Neural progenitor cell (in vitro differentiated cells): ENCODE results near the gene STRA8. TPM values are rescaled to one million over a fixed set of nuclear protein-coding genes. Genes with fewer than 3 reads are reported as not detected.

ENCODE experiments used
- DNase-seq: peaks from one replicate; pipeline ENCODE4 v3.0.0-alpha.2; 2016; ENCODE audit warnings: low spot score
- H2AFZ ChIP-seq: fragments of 200-600 bp; sonication (generic); replicated peaks from 2 replicates; pipeline ENCODE4 v1.6.1; 2016; ENCODE audit warnings: antibody characterized with exemption
- H3F3A ChIP-seq: fragments of 200-600 bp; sonication (generic); 2 replicates; pipeline ENCODE4 v1.6.1; 2016; ENCODE audit warnings: antibody characterized with exemption, low read depth
- H3K27ac ChIP-seq: fragments of 200-600 bp; sonication (generic); 2 replicates; pipeline ENCODE4 v1.5.1; 2016; ENCODE audit warnings: mild to moderate bottlenecking
- H3K27me3 ChIP-seq: fragments of 200-600 bp; sonication (generic); 2 replicates; pipeline ENCODE4 v1.6.1; 2016; ENCODE audit warnings: mild to moderate bottlenecking, moderate library complexity
- H3K36me3 ChIP-seq: fragments of 200-600 bp; sonication (generic); 2 replicates; pipeline ENCODE4 v1.5.1; 2016
- H3K4me1 ChIP-seq: fragments of 200-600 bp; sonication (generic); 2 replicates; pipeline ENCODE4 v1.6.1; 2016; ENCODE audit warnings: mixed run types
- H3K4me2 ChIP-seq: fragments of 200-600 bp; sonication (generic); 2 replicates; pipeline ENCODE4 v1.6.1; 2016
- H3K4me3 ChIP-seq: fragments of 200-600 bp; sonication (generic); 2 replicates; pipeline ENCODE4 v1.5.1; 2016
- H3K79me2 ChIP-seq: fragments of 200-600 bp; sonication (generic); 2 replicates; pipeline ENCODE4 v1.6.1; 2016; ENCODE audit warnings: low read depth
- H3K9ac ChIP-seq: fragments of 200-600 bp; sonication (generic); 2 replicates; pipeline ENCODE4 v1.6.1; 2016
- H3K9me3 ChIP-seq: fragments of 200-600 bp; sonication (generic); 2 replicates; pipeline ENCODE4 v1.5.1; 2016; ENCODE audit warnings: low read depth
- H4K20me1 ChIP-seq: fragments of 200-600 bp; sonication (generic); 2 replicates; pipeline ENCODE4 v1.6.1; 2016; ENCODE audit warnings: low read depth
- H3K27ac Mint-ChIP-seq: 3 replicates; pipeline ENCODE4 v1.8.0; 2021; ENCODE audit warnings: mixed read lengths
- H3K27me3 Mint-ChIP-seq: 2 replicates; pipeline ENCODE4 v1.8.0; 2022; ENCODE audit warnings: low read depth, mild to moderate bottlenecking, inconsistent platforms, moderate library complexity, mixed read lengths; ENCODE audit not compliant: insufficient read depth
- H3K36me3 Mint-ChIP-seq: 3 replicates; pipeline ENCODE4 v1.8.0; 2021; ENCODE audit warnings: mixed read lengths
- H3K4me1 Mint-ChIP-seq: 3 replicates; pipeline ENCODE4 v1.8.0; 2021; ENCODE audit warnings: mixed read lengths
- H3K4me3 Mint-ChIP-seq: 3 replicates; pipeline ENCODE4 v1.8.0; 2021; ENCODE audit warnings: mild to moderate bottlenecking, moderate library complexity, mixed read lengths
- H3K9me3 Mint-ChIP-seq: 3 replicates; pipeline ENCODE4 v1.8.0; 2020; ENCODE audit warnings: mixed read lengths
- CTCF ChIP-seq: fragments of 200-600 bp; sonication (generic); IDR thresholded peaks from 2 replicates; pipeline ENCODE4 v1.5.1; 2017; ENCODE audit warnings: antibody characterized with exemption, mild to moderate bottlenecking
- EZH2 ChIP-seq: fragments of 200-600 bp; sonication (generic); IDR thresholded peaks from 2 replicates; pipeline ENCODE4 v1.6.1; 2017; ENCODE audit warnings: antibody characterized with exemption, mild to moderate bottlenecking, moderate library complexity
- EZH2phosphoT487 ChIP-seq: fragments of 200-600 bp; sonication (generic); IDR thresholded peaks from 2 replicates; pipeline ENCODE4 v1.6.1; 2017; ENCODE audit warnings: antibody characterized with exemption
- total RNA-seq: library from RNA; depleted of rRNA; stranded (reverse); fragments of >200 nt; gene quantifications from 2 replicates; pipeline ENCODE4 v1.2.3, GENCODE V29; 2015; ENCODE audit warnings: low replicate concordance

Gene STRA8
- total RNA-seq, 1 donor from 2014 or later, result not detected

- Histone ChIP-seq H3K4me1 (no peaks in the 10 kb centered on the region), H3F3A (no peaks in the 10 kb centered on the region), H3K27me3 (no peaks in the 10 kb centered on the region), H3K4me3 (no peak overlapping the region), H3K36me3 (no peaks in the 10 kb centered on the region), H3K79me2 (no peaks in the 10 kb centered on the region), H3K9me3 (peaks cover 1% of the 10 kb centered on the region), H2AFZ (no peak overlapping the region), H3K9ac (no peak overlapping the region), H3K27ac (no peak overlapping the region), H4K20me1 (no peaks in the 10 kb centered on the region), H3K4me2 (no peak overlapping the region)
- Mint-ChIP-seq H3K9me3 (peaks cover 14% of the 10 kb centered on the region), H3K27ac (no peak overlapping the region), H3K4me3 (no peak overlapping the region), H3K4me1 (no peaks in the 10 kb centered on the region), H3K36me3 (peaks cover 23% of the 10 kb centered on the region), H3K27me3 (peaks cover 4% of the 10 kb centered on the region)
- TF ChIP-seq CTCF (no peak), EZH2phosphoT487 (no peak), EZH2 (no peak)
- DNase-seq, result no peak
These were observed 47.4 kb upstream of the STRA8 start for GRCh38 chr7:135186261-135186540.

GRCh38 chr7:135186841-135187253 lies 46.8 kb upstream of the STRA8 start:
- Histone ChIP-seq H3K79me2 (no peaks in the 10 kb centered on the region), H3K4me2 (no peak overlapping the region), H3K9ac (no peak overlapping the region), H3K27ac (no peak overlapping the region), H3K4me1 (no peaks in the 10 kb centered on the region), H3K9me3 (no peaks in the 10 kb centered on the region), H3K4me3 (no peak overlapping the region), H3F3A (no peaks in the 10 kb centered on the region), H2AFZ (no peak overlapping the region), H3K36me3 (no peaks in the 10 kb centered on the region), H4K20me1 (no peaks in the 10 kb centered on the region), H3K27me3 (no peaks in the 10 kb centered on the region)
- no peak overlapping the region for H3K4me3 Mint-ChIP-seq
- H3K27me3 Mint-ChIP-seq, result peaks cover 4% of the 10 kb centered on the region
- peaks cover 9% of the 10 kb centered on the region for H3K9me3 Mint-ChIP-seq
- no peak overlapping the region for H3K27ac Mint-ChIP-seq
- peaks cover 21% of the 10 kb centered on the region for H3K36me3 Mint-ChIP-seq
- H3K4me1 Mint-ChIP-seq, result no peaks in the 10 kb centered on the region
- no peak for DNase-seq
- no peak for TF ChIP-seq CTCF
- no peak for TF ChIP-seq EZH2
- TF ChIP-seq EZH2phosphoT487, result no peak

GRCh38 chr7:135188298-135188984 lies 45.2 kb upstream of the STRA8 start:
- Mint-ChIP-seq H3K27me3 (no peaks in the 10 kb centered on the region), H3K27ac (no peak overlapping the region), H3K9me3 (no peaks in the 10 kb centered on the region), H3K4me1 (peaks cover under 1% of the 10 kb centered on the region), H3K4me3 (no peak overlapping the region), H3K36me3 (peaks cover 19% of the 10 kb centered on the region)
- no peaks in the 10 kb centered on the region for H3K79me2 ChIP-seq
- H4K20me1 ChIP-seq, result no peaks in the 10 kb centered on the region
- DNase-seq, result no peak
- H2AFZ ChIP-seq, result no peak overlapping the region
- no peaks in the 10 kb centered on the region for H3K9me3 ChIP-seq
- H3K27me3 ChIP-seq, result no peaks in the 10 kb centered on the region
- no peak overlapping the region for H3K4me2 ChIP-seq
- TF ChIP-seq EZH2phosphoT487 (no peak), CTCF (no peak), EZH2 (no peak)
- H3F3A ChIP-seq, result no peaks in the 10 kb centered on the region
- H3K4me1 ChIP-seq, result no peaks in the 10 kb centered on the region
- no peak overlapping the region for H3K27ac ChIP-seq
- no peaks in the 10 kb centered on the region for H3K36me3 ChIP-seq
- H3K4me3 ChIP-seq, result no peak overlapping the region
- H3K9ac ChIP-seq, result no peak overlapping the region
